ENCODE measurements around the gene PRDX6.

PRDX6 gene

GRCh38 chr1:173504268-173504667 lies 27.1 kb downstream of the PRDX6 start:
- no peak for DNase-seq (ENCODE audit: extremely low read depth, insufficient read length)
- Histone ChIP-seq H3K4me3 (replicated peaks; ENCODE audit: low read depth, low read length) (no peak overlapping the region), H3K36me3 (ENCODE audit: control insufficient read depth, insufficient read depth, low read length) (no peaks in the 10 kb centered on the region), H3K27me3 (replicated peaks; ENCODE audit: control insufficient read depth, insufficient read depth, low read length) (no peaks in the 10 kb centered on the region)
- no peak for TF ChIP-seq CTCF (IDR thresholded peaks at IDR 0.05; ENCODE audit: insufficient read depth, low read length, poor library complexity, severe bottlenecking)

GRCh38 chr1:173505391-173505790 lies 28.3 kb downstream of the PRDX6 start:
- H3K36me3 ChIP-seq (ENCODE audit: control insufficient read depth, insufficient read depth, low read length) = no peaks in the 10 kb centered on the region
- H3K27me3 ChIP-seq (replicated peaks; ENCODE audit: control insufficient read depth, insufficient read depth, low read length) = no peaks in the 10 kb centered on the region
- DNase-seq (ENCODE audit: extremely low read depth, insufficient read length) = no peak
- TF ChIP-seq CTCF (IDR thresholded peaks at IDR 0.05; ENCODE audit: insufficient read depth, low read length, poor library complexity, severe bottlenecking) = no peak
- H3K4me3 ChIP-seq (replicated peaks; ENCODE audit: low read depth, low read length) = no peak overlapping the region

GRCh38 chr1:173506437-173506836 lies 29.3 kb downstream of the PRDX6 start:
- DNase-seq (ENCODE audit: extremely low read depth, insufficient read length) = no peak
- peak; percentile 41 for TF ChIP-seq CTCF (IDR thresholded peaks at IDR 0.05; ENCODE audit: insufficient read depth, low read length, poor library complexity, severe bottlenecking)
- Histone ChIP-seq H3K36me3 (ENCODE audit: control insufficient read depth, insufficient read depth, low read length) (no peaks in the 10 kb centered on the region), H3K4me3 (replicated peaks; ENCODE audit: low read depth, low read length) (no peak overlapping the region), H3K27me3 (replicated peaks; ENCODE audit: control insufficient read depth, insufficient read depth, low read length) (no peaks in the 10 kb centered on the region)

GRCh38 chr1:173507205-173507846 lies 30.2 kb downstream of the PRDX6 start:
- DNase-seq (ENCODE audit: extremely low read depth, insufficient read length) = no peak
- no peak overlapping the region for H3K4me3 ChIP-seq (replicated peaks; ENCODE audit: low read depth, low read length)
- no peak for TF ChIP-seq CTCF (IDR thresholded peaks at IDR 0.05; ENCODE audit: insufficient read depth, low read length, poor library complexity, severe bottlenecking)

GRCh38 chr1:173507847-173508209 lies 30.7 kb downstream of the PRDX6 start:
- H3K27me3 ChIP-seq (replicated peaks; ENCODE audit: control insufficient read depth, insufficient read depth, low read length) = no peaks in the 10 kb centered on the region
- H3K36me3 ChIP-seq (ENCODE audit: control insufficient read depth, insufficient read depth, low read length) = no peaks in the 10 kb centered on the region
- TF ChIP-seq CTCF (IDR thresholded peaks at IDR 0.05; ENCODE audit: insufficient read depth, low read length, poor library complexity, severe bottlenecking) = no peak
- H3K4me3 ChIP-seq (replicated peaks; ENCODE audit: low read depth, low read length) = no peak overlapping the region
- no peak for DNase-seq (ENCODE audit: extremely low read depth, insufficient read length)

More at GRCh38 chr1:173507205-173507846, 30.2 kb downstream of the PRDX6 start:
- Histone ChIP-seq H3K27me3 (replicated peaks; ENCODE audit: control insufficient read depth, insufficient read depth, low read length) (no peaks in the 10 kb centered on the region), H3K36me3 (ENCODE audit: control insufficient read depth, insufficient read depth, low read length) (no peaks in the 10 kb centered on the region)

- Histone ChIP-seq H3K36me3 (ENCODE audit: control insufficient read depth, insufficient read depth, low read length) (no peaks in the 10 kb centered on the region), H3K4me3 (replicated peaks; ENCODE audit: low read depth, low read length) (no peak overlapping the region), H3K27me3 (replicated peaks; ENCODE audit: control insufficient read depth, insufficient read depth, low read length) (no peaks in the 10 kb centered on the region)
- no peak for DNase-seq (ENCODE audit: extremely low read depth, insufficient read length)
- no peak for TF ChIP-seq CTCF (IDR thresholded peaks at IDR 0.05; ENCODE audit: insufficient read depth, low read length, poor library complexity, severe bottlenecking)
Observed at GRCh38 chr1:173508541-173508940, 31.4 kb downstream of the PRDX6 start.
